Left lobe of liver (tissue), 2 donors: ENCODE data around the gene PRDM1. TPM values are rescaled to one million over a fixed set of nuclear protein-coding genes. Genes with fewer than 3 reads are reported as not detected.

Source experiments
- ATAC-seq: fragments of 200-7000 bp; cut with Tn5 transposase; one replicate; pipeline ENCODE4 v1.9.1; 2020; ENCODE audit warnings: mild to moderate bottlenecking, moderate library complexity
- DNase-seq: peaks from one replicate; pipeline ENCODE4 v3.0.0-alpha.2; 2020; ENCODE audit warnings: low spot score
- total RNA-seq: library from RNA; stranded (reverse); gene quantifications from one replicate; pipeline ENCODE4 v1.2.1, GENCODE V29; 2021
- donor health status: DM: no; HTN: no; CAD: no; lungs with moderate emphysema.
- donor health status: DM: no; HTN: yes; CAD: no.

PRDM1 gene
- total RNA-seq, 1 donor from 2014 or later = 1.0 TPM

DNA sequence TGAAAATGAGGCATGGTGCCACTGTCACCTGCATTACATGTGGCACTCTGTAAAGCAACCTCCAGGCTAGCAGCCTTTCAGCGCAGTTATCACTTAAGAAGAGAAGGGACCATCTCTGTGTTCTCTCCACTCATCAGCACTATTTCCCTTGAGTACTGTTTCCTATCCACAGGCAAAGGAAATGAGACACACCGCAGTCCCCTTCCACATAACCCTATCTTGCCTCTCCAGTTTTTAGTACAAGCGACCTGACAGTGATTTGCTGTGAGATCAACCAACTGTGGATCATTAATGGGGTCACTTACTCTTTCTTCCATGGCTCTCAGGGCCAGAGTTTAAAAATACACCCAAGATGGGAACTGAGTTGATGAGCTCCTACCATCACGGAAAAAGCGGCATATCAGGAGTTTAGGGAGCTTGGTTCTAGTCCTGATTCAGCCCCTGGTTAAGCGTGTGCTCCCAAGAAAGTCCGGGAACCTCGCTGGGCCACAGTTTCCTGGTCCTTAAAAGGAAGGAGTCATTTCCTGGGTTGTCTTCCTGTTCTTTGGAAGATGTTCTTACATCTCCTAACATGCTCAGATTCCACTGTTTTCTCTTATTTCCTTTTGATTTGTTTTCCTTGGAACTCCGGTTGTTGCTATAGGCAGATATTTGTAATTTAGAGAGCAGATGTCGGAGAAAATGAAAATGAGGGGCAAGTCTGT is 27.3 kb downstream of the PRDM1 start:
- no peak for DNase-seq

DNA sequence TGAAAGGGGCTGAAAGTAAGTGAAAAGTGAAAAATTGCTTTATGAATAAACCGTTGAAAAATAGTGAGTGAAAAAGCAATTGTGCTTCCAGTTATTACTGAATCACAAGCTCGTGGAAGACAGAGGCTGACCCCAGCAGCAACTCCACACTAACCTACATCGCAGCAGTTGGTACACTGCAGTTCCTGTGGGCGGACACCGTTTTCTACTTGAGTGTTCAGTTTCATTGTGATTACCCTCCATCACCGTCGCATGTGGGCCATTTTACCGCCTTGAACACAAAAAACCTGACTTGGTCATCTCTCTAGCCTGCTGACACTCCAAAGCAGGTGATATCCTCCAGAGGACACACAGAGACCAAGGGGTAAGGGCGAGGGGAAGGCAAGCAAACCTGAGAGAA is 28.4 kb downstream of the PRDM1 start:
- no peak for DNase-seq
- no peak for ATAC-seq

More for the DNA sequence above, 27.3 kb downstream of the PRDM1 start:
- ATAC-seq = no peak

DNA sequence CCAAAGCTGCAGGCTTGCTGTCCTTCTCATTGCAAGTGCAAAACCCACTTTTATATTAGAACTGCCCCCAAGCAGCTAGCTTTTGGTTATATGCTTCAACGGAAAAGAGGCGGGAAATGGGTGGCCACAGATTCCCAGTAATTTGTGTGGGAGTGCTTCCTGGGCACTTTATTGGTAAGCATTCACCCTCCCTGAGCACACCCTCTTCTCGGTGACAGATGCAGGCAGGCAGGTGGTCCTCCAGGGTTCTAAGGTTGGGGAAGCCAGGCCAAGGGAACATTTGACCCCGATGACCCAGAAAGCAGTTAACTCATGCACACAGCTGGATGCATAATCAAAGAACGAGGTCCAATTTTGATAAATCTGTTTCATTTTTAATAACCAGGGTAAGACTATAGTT is 29.1 kb downstream of the PRDM1 start:
- DNase-seq (no peak), ATAC-seq (no peak)

DNA sequence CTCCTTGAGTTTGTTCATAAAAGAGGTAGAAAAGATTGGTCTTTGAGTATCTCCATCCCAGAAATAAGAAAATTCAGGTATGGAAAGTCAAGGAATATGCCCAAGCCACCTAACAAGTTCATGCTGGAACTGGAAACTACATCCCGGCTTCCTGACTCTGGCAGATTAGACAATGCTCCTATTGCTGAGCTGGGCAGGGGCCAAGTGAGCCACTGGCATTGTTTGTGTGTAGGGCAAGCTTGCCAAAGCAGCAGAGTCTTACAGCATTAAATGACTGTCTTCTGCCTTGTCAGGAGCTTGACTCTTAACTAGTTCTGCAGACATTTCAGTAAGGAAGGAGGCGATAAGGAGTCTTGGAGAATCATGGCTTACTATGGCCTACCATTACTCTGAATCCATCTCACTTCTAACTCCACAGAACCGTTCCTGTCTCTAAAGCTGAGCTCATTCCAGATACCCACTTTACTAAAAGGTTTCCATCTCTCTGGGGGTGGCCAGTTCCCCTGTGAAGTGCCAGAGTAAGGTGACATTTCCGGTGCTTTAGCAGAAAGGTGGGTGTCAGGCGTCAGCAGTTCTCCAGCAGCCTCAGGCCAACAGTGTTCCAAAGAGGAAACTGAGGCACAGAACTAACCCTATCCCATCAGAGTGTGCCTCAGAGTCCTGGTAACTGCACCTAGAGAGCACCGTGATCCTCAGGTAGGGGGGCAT is 30.1 kb downstream of the PRDM1 start:
- no peak for ATAC-seq
- no peak for DNase-seq

DNA sequence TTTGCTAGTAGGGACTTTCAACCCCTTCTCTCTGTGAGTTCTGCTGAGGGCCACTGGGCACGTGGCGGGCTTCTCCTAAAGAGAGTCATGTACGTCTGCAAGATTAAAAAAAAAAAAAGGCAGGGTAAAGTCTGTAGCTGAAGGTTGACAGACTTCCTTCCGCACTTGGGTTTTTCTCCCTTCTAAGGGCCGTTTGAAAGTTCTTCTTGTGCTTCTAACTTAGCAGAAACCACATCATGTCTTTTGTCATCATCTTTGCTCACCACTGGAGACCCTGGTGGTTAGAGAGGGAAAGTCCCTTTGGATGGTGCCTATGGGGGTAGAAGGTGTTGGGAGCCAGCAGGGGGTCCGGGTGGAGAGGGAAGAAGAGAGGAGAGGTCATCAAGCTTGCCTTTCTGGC is 31.4 kb downstream of the PRDM1 start:
- ATAC-seq = no peak
- DNase-seq = no peak

DNA sequence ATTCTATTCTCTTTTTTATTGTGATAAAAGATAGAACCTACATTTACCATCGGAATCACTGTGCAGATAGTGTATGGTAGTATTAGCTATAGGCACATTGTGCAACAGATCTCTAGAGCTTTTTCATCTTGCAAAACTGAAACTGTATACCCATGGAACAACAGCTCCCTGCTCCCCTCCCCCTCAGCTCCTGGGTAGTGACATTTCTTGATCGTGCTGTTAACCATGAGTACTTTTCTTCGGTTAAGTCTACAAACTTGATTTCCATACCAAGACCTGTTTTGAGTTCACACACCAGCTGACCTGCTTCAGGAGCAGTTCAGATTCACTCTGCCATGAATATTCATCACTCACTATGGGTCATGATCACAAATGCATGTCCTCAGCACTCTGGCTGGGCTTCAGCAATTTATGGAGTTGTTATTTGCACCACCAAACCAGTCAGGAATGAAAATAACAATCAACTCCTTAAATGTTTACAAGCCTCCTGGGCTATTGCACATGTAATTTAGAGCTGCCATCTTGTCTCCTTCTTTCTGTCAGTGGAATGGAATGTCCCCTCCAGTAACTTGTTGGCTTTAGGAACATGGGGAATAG is 32.8 kb downstream of the PRDM1 start:
- ATAC-seq (no peak), DNase-seq (no peak)

DNA sequence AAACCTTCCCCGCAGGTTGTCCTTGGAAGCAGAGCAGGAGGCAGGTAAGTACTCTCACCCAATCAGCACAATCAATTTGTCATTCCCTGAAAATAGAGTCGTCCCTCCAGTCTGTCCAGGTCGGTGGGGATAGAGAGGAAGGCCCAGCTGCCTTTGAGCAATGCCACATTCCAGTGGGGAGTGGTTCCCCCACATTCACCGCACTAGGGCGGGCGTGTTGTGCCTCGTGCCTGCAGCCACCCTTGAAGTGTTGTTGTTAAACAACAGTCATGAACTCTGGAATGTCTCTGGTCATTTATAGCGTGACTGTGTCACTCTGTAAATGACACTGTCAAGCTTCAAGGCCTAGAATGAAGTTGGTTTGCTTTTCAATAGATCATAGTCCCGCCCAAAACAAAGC is 33.4 kb downstream of the PRDM1 start:
- ATAC-seq (no peak), DNase-seq (no peak)

DNA sequence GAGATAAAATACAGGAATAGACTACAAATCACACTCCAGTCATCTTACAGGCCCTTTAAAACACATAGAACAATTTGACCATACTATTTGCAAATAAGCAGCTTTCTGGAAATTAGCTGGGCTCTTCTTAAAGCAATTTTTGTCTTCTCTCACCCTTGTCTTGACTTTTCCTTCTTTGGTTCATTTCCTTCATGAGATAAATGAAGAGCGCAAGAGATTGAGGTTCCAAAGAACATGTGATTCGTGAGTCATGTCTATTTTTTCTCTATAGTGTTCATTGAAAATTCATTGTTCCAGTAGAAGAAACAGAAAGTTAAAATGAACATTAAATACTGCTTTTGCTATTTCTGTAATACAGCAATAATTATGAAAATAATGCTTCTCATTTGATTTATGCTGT is 33.9 kb downstream of the PRDM1 start:
- DNase-seq = no peak

DNA sequence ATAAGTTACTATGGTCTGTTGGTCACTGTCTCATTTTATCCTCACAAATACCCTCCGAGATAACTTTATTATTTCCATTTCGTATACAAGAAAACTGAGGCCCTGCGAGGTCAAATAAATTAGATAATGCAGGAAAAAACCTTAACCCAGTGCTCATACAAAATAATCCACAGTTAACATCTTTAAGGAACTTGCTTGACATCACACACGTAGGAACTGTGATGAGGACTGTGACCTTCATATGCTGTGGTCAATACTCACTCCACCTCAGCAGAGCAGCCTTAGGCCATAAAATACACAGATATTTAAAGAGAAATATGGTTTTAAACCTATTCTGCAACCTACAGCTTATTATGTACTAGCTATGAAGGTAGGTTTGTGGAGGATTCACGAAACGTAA is 34.3 kb downstream of the PRDM1 start:
- ATAC-seq (no peak), DNase-seq (no peak)

More for the DNA sequence above, 33.9 kb downstream of the PRDM1 start:
- no peak for ATAC-seq

DNA sequence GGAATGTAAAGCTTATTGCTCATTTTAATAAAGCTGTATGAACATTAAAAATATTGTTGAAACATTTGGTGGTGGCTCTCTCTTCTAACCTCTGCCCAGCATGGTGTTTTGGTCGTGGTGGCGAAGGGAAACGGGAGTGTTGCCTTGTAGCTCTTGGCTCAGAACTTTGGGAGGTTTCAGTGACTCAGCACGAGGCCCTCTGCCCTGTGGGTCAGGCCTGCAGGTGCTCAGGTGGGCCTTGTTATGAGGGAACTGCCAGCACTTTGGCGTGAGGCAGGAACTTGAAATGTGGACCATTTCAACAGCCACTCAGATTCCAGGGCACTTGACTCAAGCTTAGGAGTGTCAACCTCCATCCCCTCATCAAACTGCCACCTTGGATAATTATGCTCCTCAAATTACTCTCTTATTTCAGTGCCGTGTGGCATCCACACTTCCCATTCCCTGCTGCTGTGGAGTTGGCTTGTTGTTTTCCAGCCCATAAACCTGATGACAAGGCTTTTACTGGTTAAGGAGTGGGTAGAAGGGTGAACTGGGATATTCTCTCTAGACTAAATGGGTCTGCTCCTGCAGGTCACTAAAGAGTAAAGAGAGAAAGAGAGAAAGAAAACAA is 36.3 kb downstream of the PRDM1 start:
- no peak for ATAC-seq
- no peak for DNase-seq

DNA sequence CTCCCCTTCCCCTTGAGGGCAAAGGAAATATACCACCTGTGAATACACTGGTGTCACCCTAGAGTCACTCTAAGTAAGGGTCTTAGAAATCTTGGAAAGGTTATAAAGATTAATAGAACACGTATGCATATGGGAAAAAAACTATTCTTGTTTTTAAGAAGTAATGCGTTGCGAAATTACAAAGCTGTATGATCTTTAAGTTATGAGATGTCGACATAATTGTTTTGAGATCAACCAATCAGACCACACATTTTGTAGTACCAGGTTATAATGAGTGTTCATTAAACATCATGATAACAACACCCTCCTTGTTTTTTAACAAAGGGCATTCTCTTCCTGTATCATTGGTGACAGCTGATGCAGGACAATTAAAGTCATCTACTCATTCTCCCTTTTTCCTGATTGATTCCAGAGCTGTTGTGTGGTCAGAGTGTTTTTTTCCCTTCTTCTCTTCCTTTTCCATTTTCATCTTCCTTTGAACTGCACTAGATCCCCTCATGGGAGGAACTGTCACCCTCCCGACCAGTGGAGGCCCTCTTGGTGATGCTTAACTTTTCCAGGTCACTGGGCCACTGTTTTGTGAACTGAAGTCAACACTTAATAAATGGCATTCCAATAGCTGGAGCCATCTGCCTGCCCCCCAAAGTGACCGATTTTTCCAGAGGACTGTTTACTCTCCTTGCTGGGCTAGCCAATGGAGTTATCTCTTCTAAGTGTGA is 37.0 kb downstream of the PRDM1 start:
- ATAC-seq = no peak
- DNase-seq = no peak

DNA sequence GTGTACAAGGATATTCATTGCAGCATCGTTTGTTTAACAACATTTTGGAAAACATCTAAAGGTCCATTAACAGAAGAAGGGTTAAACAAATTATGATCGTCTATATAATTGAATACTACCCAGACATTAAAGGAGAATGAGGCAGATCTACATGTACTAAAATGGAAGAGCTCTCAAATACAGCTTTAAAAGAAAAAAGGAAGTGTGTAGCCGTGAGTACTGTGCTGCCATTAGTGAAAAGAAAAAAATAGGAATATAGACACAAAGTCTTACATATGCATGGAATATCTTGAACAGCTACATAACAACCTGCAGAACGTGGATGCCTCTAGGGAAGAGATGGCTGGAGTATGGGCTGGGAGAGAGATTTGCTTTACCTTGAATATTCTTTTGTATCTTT is 37.9 kb downstream of the PRDM1 start:
- ATAC-seq = no peak
- no peak for DNase-seq

DNA sequence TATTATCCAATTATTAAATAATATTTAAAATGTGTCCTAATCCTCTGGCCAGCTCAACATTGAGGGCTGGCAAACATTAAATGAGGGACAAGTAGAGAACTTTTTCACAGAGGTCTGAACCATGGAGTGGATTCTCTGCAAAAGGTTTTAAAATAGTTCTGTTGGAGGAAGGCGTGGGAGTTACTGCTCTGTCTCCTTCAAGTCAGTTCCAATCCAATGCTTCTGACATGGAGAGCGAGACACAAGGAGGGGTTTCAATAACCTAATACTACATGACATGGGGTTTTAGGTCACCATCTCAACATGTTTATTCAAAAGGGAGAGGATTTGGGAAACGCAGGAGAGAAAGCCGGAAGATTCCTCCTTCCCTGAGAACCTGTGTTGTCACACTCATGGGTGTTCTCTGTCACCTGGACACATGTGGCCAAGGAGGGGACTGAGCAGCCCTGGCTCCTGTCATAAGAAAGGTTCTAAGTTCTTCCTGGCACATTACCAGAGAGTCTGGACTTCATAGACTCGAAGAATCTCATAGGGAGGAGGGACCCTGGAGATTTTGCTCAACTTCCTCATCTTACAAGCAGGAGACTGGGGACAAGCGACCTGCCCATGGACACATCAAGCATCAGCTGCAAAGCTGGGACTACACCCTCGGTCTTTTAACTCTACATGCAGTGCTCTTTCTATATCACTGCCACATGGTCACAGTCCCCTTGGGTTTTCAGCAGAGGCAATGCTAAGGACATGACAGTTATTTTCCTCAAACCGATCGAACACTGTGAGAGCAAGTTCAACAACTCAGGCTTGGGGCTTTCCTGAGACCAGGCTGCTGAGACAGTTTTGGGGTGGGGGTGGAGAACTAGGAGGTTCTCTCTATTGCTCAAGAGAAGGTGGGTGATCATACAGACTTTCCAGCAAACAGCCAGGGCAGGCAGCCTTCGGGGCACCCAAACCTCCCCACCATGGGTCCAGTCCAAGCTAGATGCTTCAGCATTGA is 38.6 kb downstream of the PRDM1 start:
- DNase-seq = no peak
- no peak for ATAC-seq

DNA sequence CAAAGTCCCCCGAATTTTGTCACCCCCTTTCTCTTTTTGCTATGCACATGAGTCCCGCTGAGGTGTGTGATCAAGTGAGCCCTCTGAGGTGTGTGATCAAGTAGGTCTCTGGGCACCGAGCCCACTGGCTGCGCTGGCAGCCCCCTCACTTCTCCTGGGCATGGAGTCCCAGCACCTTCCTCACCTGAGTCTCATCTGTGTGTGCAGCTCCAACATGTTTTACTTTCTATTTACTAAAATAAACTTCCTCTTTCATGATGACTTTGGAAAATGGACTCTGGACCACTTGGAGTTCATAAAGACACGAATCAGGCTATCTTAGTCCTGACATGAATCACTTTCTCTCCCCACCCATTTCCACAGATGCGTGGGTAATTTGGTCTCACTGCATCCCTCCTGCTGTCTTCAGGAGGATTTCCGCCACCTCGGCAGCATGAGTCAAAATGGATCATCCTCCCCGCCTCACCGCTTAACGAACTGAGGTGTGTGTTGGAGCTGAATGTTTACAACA is 39.8 kb downstream of the PRDM1 start:
- ATAC-seq = no peak

DNA sequence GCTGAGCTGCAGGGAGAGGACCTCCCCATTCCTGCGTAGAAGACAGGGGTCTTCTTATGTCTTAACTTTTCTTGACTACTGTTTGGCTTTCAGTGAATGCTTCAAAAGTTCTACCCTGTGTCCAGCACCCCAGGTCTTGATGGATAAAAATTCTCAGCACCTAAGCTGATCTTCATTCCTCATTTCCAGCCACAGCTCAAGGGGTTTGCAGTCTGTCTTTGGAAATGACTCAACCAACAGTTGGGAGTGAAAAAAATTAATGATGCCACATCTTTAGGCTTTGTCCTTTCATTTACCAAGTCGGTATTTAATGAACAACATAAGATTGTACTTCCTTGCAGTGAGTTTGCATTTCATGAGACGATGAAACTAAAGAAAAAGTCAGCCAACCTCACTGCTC is 40.3 kb downstream of the PRDM1 start:
- no peak for ATAC-seq
- DNase-seq = no peak

More for the DNA sequence above, 39.8 kb downstream of the PRDM1 start:
- no peak for DNase-seq

DNA sequence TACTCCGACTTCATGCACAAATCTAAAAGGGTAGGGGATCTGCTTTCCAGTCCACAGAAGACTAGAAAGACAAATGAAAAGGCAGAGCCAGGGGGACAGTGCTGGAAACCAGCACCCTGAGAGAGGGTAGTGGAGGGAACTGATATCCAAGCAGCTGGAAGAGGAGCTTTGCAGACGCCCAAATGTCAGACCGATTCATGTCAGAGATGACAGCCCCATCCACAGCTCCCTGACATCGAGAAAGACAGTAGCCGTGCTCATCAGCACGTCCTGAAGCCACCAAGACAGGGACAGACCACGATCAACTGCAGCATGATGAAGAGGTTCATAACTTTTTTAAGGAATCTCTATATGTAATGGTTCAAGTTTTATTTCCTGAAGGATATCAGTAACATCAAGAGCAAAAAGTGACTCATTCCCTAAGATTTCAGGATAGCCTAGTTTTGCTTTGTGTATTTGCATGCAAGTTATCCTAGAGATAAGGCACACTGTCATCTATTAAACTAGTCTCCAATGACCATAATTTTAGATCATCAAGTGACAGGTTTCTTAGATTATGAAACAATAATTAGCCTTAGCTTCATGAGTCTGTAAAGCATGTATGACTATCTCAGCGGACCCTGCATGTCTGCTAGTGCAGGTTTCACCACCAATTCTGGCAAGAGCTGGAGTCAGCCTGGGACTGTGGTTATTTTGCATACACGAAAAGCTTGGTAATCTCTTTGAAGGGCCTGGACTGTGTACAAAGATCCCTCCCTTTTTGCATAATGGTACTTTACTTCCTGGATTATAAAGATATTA is 43.0 kb downstream of the PRDM1 start:
- DNase-seq (no peak), ATAC-seq (no peak)

DNA sequence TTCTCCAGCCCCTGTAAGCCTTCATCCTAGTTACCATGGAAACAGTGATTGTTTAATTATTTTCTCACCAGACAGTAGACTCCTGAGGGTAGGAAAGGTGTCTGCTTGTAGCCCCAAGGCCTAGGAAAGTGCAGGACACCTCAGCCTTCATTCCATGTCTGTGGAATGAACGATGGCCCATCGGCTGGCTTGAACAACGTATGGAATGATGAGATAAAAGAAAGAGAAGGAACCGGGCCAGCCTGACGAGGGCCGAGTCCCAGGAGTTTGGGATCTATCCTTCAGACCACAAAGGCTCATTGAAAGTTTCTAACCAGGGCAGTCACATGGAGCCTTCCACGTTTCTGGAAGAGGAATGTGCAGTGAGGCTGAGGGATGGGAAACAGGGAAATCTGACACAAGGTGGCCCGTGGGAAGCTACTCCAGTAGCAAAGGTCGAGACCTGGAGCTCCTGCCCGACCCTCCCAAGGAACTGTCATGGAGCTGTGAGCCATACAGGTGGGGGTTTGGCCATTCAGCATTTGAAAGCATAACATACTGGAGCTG is 46.1 kb downstream of the PRDM1 start:
- ATAC-seq = no peak
- DNase-seq = no peak

DNA sequence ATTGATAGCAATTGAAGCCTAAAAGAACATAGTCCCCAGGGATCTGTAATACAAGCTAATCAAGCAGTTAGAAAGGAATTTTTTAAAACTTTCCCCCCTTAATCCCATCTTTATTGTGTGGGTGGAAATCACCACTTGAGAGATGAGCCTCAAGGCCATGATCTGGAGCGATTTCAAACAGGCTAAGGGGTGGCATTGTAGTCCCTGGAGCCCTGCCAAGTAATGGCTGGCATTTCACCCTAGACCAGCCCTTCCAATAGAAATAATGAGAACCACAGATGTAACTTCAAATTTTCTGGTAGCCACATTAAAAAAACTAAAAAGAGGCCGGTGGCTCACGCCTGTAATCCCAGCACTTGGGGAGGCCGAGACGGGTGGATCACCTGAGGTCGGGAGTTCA is 46.9 kb downstream of the PRDM1 start:
- DNase-seq (no peak), ATAC-seq (no peak)
